ENCODE results near the gene ARPP21.
"Not testable (repeated sequence)": the region's sequence is repeated elsewhere in the genome, so short reads cannot be mapped to it uniquely, and the experiment has no call there.

ARPP21 gene

GRCh38 chr3:35616346-35616745 lies 23.0 kb upstream of the ARPP21 start:
- TF ChIP-seq TOX (CRISPR knock-in tag; IDR thresholded peaks at IDR 0.05; ENCODE audit: borderline replicate concordance), result no peak
- no peak for TF ChIP-seq TCF4 (CRISPR knock-in tag; IDR thresholded peaks at IDR 0.05; ENCODE audit: borderline replicate concordance)
- TF ChIP-seq ZFP30 (CRISPR knock-in tag; IDR thresholded peaks at IDR 0.05), result no peak
- TF ChIP-seq, protein P1, sequence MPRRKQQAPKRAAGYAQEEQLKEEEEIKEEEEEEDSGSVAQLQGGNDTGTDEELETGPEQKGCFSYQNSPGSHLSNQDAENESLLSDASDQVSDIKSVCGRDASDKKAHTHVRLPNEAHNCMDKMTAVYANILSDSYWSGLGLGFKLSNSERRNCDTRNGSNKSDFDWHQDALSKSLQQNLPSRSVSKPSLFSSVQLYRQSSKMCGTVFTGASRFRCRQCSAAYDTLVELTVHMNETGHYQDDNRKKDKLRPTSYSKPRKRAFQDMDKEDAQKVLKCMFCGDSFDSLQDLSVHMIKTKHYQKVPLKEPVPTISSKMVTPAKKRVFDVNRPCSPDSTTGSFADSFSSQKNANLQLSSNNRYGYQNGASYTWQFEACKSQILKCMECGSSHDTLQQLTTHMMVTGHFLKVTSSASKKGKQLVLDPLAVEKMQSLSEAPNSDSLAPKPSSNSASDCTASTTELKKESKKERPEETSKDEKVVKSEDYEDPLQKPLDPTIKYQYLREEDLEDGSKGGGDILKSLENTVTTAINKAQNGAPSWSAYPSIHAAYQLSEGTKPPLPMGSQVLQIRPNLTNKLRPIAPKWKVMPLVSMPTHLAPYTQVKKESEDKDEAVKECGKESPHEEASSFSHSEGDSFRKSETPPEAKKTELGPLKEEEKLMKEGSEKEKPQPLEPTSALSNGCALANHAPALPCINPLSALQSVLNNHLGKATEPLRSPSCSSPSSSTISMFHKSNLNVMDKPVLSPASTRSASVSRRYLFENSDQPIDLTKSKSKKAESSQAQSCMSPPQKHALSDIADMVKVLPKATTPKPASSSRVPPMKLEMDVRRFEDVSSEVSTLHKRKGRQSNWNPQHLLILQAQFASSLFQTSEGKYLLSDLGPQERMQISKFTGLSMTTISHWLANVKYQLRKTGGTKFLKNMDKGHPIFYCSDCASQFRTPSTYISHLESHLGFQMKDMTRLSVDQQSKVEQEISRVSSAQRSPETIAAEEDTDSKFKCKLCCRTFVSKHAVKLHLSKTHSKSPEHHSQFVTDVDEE (CRISPR knock-in tag; IDR thresholded peaks at IDR 0.05), result no peak
- no peak for TF ChIP-seq ZFP3 (CRISPR knock-in tag; IDR thresholded peaks at IDR 0.05)
- TF ChIP-seq ZNF8 (CRISPR knock-in tag; IDR thresholded peaks at IDR 0.05), result no peak
- no peak for TF ChIP-seq RARB (CRISPR knock-in tag; IDR thresholded peaks at IDR 0.05)
- no peak for TF ChIP-seq SNAI2 (CRISPR knock-in tag; IDR thresholded peaks at IDR 0.05)
- no peak for TF ChIP-seq ESRRG (CRISPR knock-in tag; IDR thresholded peaks at IDR 0.05)
- no peak for TF ChIP-seq OSR1 (CRISPR knock-in tag; IDR thresholded peaks at IDR 0.05)
- TF ChIP-seq ZNF565 (CRISPR knock-in tag; conservative IDR thresholded peaks at IDR 0.05; ENCODE audit: low read depth), result no peak
- TF ChIP-seq CSRNP3 (CRISPR knock-in tag; IDR thresholded peaks at IDR 0.05), result no peak
- no peak for TF ChIP-seq ISL1 (CRISPR knock-in tag; IDR thresholded peaks at IDR 0.05)
- no peak for TF ChIP-seq BACH2 (CRISPR knock-in tag; IDR thresholded peaks at IDR 0.05; ENCODE audit: borderline replicate concordance)
- TF ChIP-seq, protein P2, sequence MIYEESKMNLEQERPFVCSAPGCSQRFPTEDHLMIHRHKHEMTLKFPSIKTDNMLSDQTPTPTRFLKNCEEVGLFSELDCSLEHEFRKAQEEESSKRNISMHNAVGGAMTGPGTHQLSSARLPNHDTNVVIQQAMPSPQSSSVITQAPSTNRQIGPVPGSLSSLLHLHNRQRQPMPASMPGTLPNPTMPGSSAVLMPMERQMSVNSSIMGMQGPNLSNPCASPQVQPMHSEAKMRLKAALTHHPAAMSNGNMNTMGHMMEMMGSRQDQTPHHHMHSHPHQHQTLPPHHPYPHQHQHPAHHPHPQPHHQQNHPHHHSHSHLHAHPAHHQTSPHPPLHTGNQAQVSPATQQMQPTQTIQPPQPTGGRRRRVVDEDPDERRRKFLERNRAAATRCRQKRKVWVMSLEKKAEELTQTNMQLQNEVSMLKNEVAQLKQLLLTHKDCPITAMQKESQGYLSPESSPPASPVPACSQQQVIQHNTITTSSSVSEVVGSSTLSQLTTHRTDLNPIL (CRISPR knock-in tag; IDR thresholded peaks at IDR 0.05; ENCODE audit: low read depth), result no peak
- no peak for TF ChIP-seq POU6F1 (CRISPR knock-in tag; IDR thresholded peaks at IDR 0.05; ENCODE audit: borderline replicate concordance, low read depth)
- no peak for TF ChIP-seq GLIS3 (CRISPR knock-in tag; IDR thresholded peaks at IDR 0.05)
- TF ChIP-seq PPARA (CRISPR knock-in tag; IDR thresholded peaks at IDR 0.05; ENCODE audit: borderline replicate concordance), result no peak
- no peak for TF ChIP-seq ZC3H10 (CRISPR knock-in tag; IDR thresholded peaks at IDR 0.05)
- no peak for TF ChIP-seq ZNF70 (CRISPR knock-in tag; IDR thresholded peaks at IDR 0.05)
- no peak for ATAC-seq

- ATAC-seq, result no peak
- no peak for TF ChIP-seq ZFP30 (CRISPR knock-in tag; IDR thresholded peaks at IDR 0.05)
These were observed 22.0 kb upstream of the ARPP21 start for GRCh38 chr3:35617370-35617769.

- ATAC-seq, result not testable (repeated sequence)
These were observed 19.1 kb upstream of the ARPP21 start for GRCh38 chr3:35620238-35620637.

- ATAC-seq, result no peak
- TF ChIP-seq PPARA (CRISPR knock-in tag; IDR thresholded peaks at IDR 0.05; ENCODE audit: borderline replicate concordance) (no peak), TOX (CRISPR knock-in tag; IDR thresholded peaks at IDR 0.05; ENCODE audit: borderline replicate concordance) (no peak), ISL1 (CRISPR knock-in tag; IDR thresholded peaks at IDR 0.05) (no peak), BACH2 (CRISPR knock-in tag; IDR thresholded peaks at IDR 0.05; ENCODE audit: borderline replicate concordance) (no peak), OSR1 (CRISPR knock-in tag; IDR thresholded peaks at IDR 0.05) (no peak), ZFP30 (CRISPR knock-in tag; IDR thresholded peaks at IDR 0.05) (no peak), PATZ1 (CRISPR knock-in tag; IDR thresholded peaks at IDR 0.05; ENCODE audit: borderline replicate concordance) (no peak), CSRNP3 (CRISPR knock-in tag; IDR thresholded peaks at IDR 0.05) (no peak), SNAI2 (CRISPR knock-in tag; IDR thresholded peaks at IDR 0.05) (no peak), ZNF8 (CRISPR knock-in tag; IDR thresholded peaks at IDR 0.05) (no peak), POU6F1 (CRISPR knock-in tag; IDR thresholded peaks at IDR 0.05; ENCODE audit: borderline replicate concordance, low read depth) (no peak), ARNTL (CRISPR knock-in tag; IDR thresholded peaks at IDR 0.05; ENCODE audit: borderline replicate concordance, low read depth) (no peak), ESRRG (CRISPR knock-in tag; IDR thresholded peaks at IDR 0.05) (no peak), ZNF565 (CRISPR knock-in tag; conservative IDR thresholded peaks at IDR 0.05; ENCODE audit: low read depth) (no peak), CSDC2 (CRISPR knock-in tag; IDR thresholded peaks at IDR 0.05) (no peak)
These were observed 14.6 kb upstream of the ARPP21 start for GRCh38 chr3:35624698-35625097.
